SK-N-SH (cell line): ENCODE results near the gene PPP2R3B. TPM values are rescaled to one million over a fixed set of nuclear protein-coding genes. Genes with fewer than 3 reads are reported as not detected.

Experiments
- CTCF ChIA-PET: fragments of 300-600, 350-600 bp; formaldehyde crosslinking; extraction: SDS; loops from one replicate; lab custom pipeline; 2021; lab: Yijun Ruan, JAX
- POLR2A ChIA-PET: fragments of 350-600 bp; sonication (Branson Sonifier 250); formaldehyde crosslinking; extraction: SDS; loops from one replicate; lab custom pipeline; 2020; ENCODE audit warnings: antibody characterized with exemption, inconsistent platforms; lab: Yijun Ruan, JAX
- DNase-seq: peaks from one replicate; pipeline ENCODE4 v3.0.0; 2012
- H2AFZ ChIP-seq: fragments of 200-600 bp; sonication (generic); 2 replicates; pipeline ENCODE4 v1.8.1; 2016; ENCODE audit warnings: antibody characterized with exemption, mild to moderate bottlenecking, low read depth
- H3F3A ChIP-seq: fragments of 200-600 bp; sonication (generic); replicated peaks from 2 replicates; pipeline ENCODE3; 2016; ENCODE audit warnings: antibody characterized with exemption, mild to moderate bottlenecking; ENCODE audit not compliant: insufficient read depth
- H3K27ac ChIP-seq, 2 experiments: fragments of 200-500 bp in 1 of 2; fragments of 200-600 bp in 1 of 2; sonication (Bioruptor generic) in 1 of 2; sonication (generic), shearing (Covaris generic) in 1 of 2; 2 replicates each; pipeline versions ENCODE4 v1.5.1 to v1.6.1; 2014 to 2016; ENCODE audit warnings: low read depth in 2 of 2, inconsistent platforms in 1 of 2, low read length in 1 of 2, mild to moderate bottlenecking in 1 of 2, mixed read lengths in 1 of 2
- H3K27me3 ChIP-seq: fragments of 200-600 bp; sonication (generic), shearing (Covaris generic); 2 replicates; pipeline ENCODE4 v1.6.1; 2016; ENCODE audit warnings: mixed run types; ENCODE audit not compliant: insufficient read depth
- H3K36me3 ChIP-seq, 2 experiments: fragments of 200-500 bp in 1 of 2; fragments of 200-600 bp in 1 of 2; sonication (Bioruptor generic) in 1 of 2; sonication (generic) in 1 of 2; replicated peaks in 1 of 2; 2 replicates each; pipeline versions ENCODE3 to v1.5.1; 2014 to 2016; ENCODE audit warnings: low read length in 1 of 2, mild to moderate bottlenecking in 1 of 2; ENCODE audit not compliant: insufficient read depth in 2 of 2, control insufficient read depth in 1 of 2
- H3K4me1 ChIP-seq, 2 experiments: fragments of 200-500 bp in 1 of 2; fragments of 200-600 bp in 1 of 2; sonication (Bioruptor generic) in 1 of 2; sonication (generic), shearing (Covaris generic) in 1 of 2; 2 replicates each; pipeline versions ENCODE4 v1.5.1 to v1.6.1; 2014 to 2016; ENCODE audit warnings: low read depth in 1 of 2, low read length in 1 of 2, mixed run types in 1 of 2; ENCODE audit not compliant: insufficient read depth in 2 of 2, control insufficient read depth in 1 of 2
- H3K4me2 ChIP-seq: fragments of 200-600 bp; sonication (generic), shearing (Covaris generic); 2 replicates; pipeline ENCODE4 v1.6.1; 2017; ENCODE audit warnings: mixed run types
- H3K4me3 ChIP-seq, 2 experiments: fragments of 200-500 bp in 1 of 2; fragments of 200-600 bp in 1 of 2; sonication (Bioruptor generic) in 1 of 2; sonication (generic), shearing (Covaris generic) in 1 of 2; 2 replicates each; pipeline versions ENCODE4 v1.5.1 to v1.8.1; 2014 to 2016; ENCODE audit warnings: low read depth in 2 of 2, inconsistent platforms in 1 of 2, low read length in 1 of 2, mild to moderate bottlenecking in 1 of 2, mixed read lengths in 1 of 2, moderate library complexity in 1 of 2
- H3K79me2 ChIP-seq: fragments of 200-600 bp; sonication (generic); 2 replicates; pipeline ENCODE4 v1.8.1; 2017; ENCODE audit warnings: mild to moderate bottlenecking; ENCODE audit not compliant: insufficient read depth
- H3K9ac ChIP-seq: fragments of 200-600 bp; sonication (generic); 2 replicates; pipeline ENCODE4 v1.6.1; 2017; ENCODE audit warnings: mixed run types
- H3K9me2 ChIP-seq: fragments of 200-600 bp; sonication (generic); 2 replicates; pipeline ENCODE4 v1.6.1; 2017; ENCODE audit warnings: mixed run types
- H3K9me3 ChIP-seq: fragments of 200-600 bp; sonication (generic); 2 replicates; pipeline ENCODE4 v1.6.1; 2017; ENCODE audit warnings: mixed run types, mild to moderate bottlenecking, moderate library complexity
- H4K20me1 ChIP-seq: fragments of 200-600 bp; sonication (generic); 2 replicates; pipeline ENCODE4 v1.6.1; 2017; ENCODE audit warnings: mild to moderate bottlenecking, mixed run types; ENCODE audit not compliant: insufficient read depth
- ELF1 ChIP-seq: IDR thresholded peaks from 2 replicates; pipeline ENCODE4 v1.4.0; 2012
- EZH2phosphoT487 ChIP-seq: fragments of 200-600 bp; sonication (generic); IDR thresholded peaks from 2 replicates; pipeline ENCODE4 v1.6.1; 2017; ENCODE audit warnings: low read depth, mixed run types, mild to moderate bottlenecking, antibody characterized with exemption, moderate library complexity, borderline replicate concordance
- FOXJ3 ChIP-seq: sonication (generic); formaldehyde crosslinking; IDR thresholded peaks from 2 replicates; pipeline ENCODE4 v1.5.1; 2020; ENCODE audit warnings: mild to moderate bottlenecking, missing genetic modification reagents
- GATA2 ChIP-seq: sonication (generic); formaldehyde crosslinking; IDR thresholded peaks from 2 replicates; pipeline ENCODE4 v1.5.0; 2020; ENCODE audit warnings: mild to moderate bottlenecking, missing genetic modification reagents
- JUND ChIP-seq: IDR thresholded peaks from 2 replicates; pipeline ENCODE4 v1.4.0; 2012
- MEF2A ChIP-seq: IDR thresholded peaks from 2 replicates; pipeline ENCODE4 v1.4.0; 2012; ENCODE audit warnings: low read depth, borderline replicate concordance
- MXI1 ChIP-seq: IDR thresholded peaks from 2 replicates; pipeline ENCODE4 v1.6.1; 2012; ENCODE audit warnings: mild to moderate bottlenecking, low read depth, low read length, improper control_type of control experiment
- NRF1 ChIP-seq: IDR thresholded peaks from 2 replicates; pipeline ENCODE4 v1.6.1; 2012; ENCODE audit warnings: low read depth, mild to moderate bottlenecking, low read length
- RCOR1 ChIP-seq: fragments of 150-350 bp; IDR thresholded peaks from 2 replicates; pipeline ENCODE4 v1.6.1; 2017; ENCODE audit warnings: antibody characterized with exemption, low read length
- RFX5 ChIP-seq: IDR thresholded peaks from 2 replicates; pipeline ENCODE4 v1.6.1; 2012; ENCODE audit warnings: mild to moderate bottlenecking, improper control_type of control experiment, low read length
- RXRA ChIP-seq: IDR thresholded peaks from 2 replicates; pipeline ENCODE4 v1.4.0; 2012; ENCODE audit warnings: low read depth, mild to moderate bottlenecking, borderline replicate concordance
- SIN3A ChIP-seq: IDR thresholded peaks from 2 replicates; pipeline ENCODE4 v1.6.1; 2012; ENCODE audit warnings: low read depth, mild to moderate bottlenecking, low read length, moderate library complexity, borderline replicate concordance
- SMC3 ChIP-seq: IDR thresholded peaks from 2 replicates; pipeline ENCODE4 v1.6.1; 2012; ENCODE audit warnings: low read depth, low read length, improper control_type of control experiment
- TAF1 ChIP-seq: IDR thresholded peaks from 2 replicates; pipeline ENCODE4 v1.6.1; 2012; ENCODE audit warnings: low read depth, mild to moderate bottlenecking, low read length, moderate library complexity, borderline replicate concordance
- TCF12 ChIP-seq: IDR thresholded peaks from 2 replicates; pipeline ENCODE4 v1.4.0; 2012
- TEAD4 ChIP-seq: IDR thresholded peaks from 2 replicates; pipeline ENCODE4 v1.4.0; 2012; ENCODE audit warnings: mild to moderate bottlenecking, borderline replicate concordance; ENCODE audit not compliant: insufficient read depth
- ZBTB33 ChIP-seq: IDR thresholded peaks from 2 replicates; pipeline ENCODE4 v1.4.0; 2012; ENCODE audit warnings: low read depth, borderline replicate concordance
- WGBS: methylation state at CpG from one replicate; pipeline ENCODE4 v1.1.6; 2017; ENCODE audit warnings: low lambda C conversion rate; 5-methylcytosine and 5-hydroxymethylcytosine counted together
- polyA plus RNA-seq, 3 experiments: library from polyadenylated mRNA; depleted of rRNA; stranded (reverse); fragments of >200 nt; gene quantifications; 2 replicates each; pipeline ENCODE4 v1.2.3, GENCODE V29; 2012
- TF ChIP-seq, protein P1 (sequence below): fragments of 150-350 bp; IDR thresholded peaks from 2 replicates; pipeline ENCODE4 v1.6.1; 2016; ENCODE audit warnings: mild to moderate bottlenecking, low read depth, low read length
- TF ChIP-seq, protein P2 (sequence below): IDR thresholded peaks from 2 replicates; pipeline ENCODE4 v1.6.1; 2012; ENCODE audit warnings: mild to moderate bottlenecking, low read depth, low read length, moderate library complexity
- TF ChIP-seq, protein P3 (sequence below): fragments of 150-350 bp; IDR thresholded peaks from 2 replicates; pipeline ENCODE4 v1.6.1; 2017; ENCODE audit warnings: antibody characterized with exemption, low read length, low read depth, borderline replicate concordance
- TF ChIP-seq, protein P4 (sequence below): IDR thresholded peaks from 2 replicates; pipeline ENCODE4 v1.4.0; 2012; ENCODE audit warnings: low read depth, borderline replicate concordance

Gene PPP2R3B
- polyA plus RNA-seq, 1 of the 3 experiments (the other 2 are of a cell fraction) = 19.4 TPM

DNA sequence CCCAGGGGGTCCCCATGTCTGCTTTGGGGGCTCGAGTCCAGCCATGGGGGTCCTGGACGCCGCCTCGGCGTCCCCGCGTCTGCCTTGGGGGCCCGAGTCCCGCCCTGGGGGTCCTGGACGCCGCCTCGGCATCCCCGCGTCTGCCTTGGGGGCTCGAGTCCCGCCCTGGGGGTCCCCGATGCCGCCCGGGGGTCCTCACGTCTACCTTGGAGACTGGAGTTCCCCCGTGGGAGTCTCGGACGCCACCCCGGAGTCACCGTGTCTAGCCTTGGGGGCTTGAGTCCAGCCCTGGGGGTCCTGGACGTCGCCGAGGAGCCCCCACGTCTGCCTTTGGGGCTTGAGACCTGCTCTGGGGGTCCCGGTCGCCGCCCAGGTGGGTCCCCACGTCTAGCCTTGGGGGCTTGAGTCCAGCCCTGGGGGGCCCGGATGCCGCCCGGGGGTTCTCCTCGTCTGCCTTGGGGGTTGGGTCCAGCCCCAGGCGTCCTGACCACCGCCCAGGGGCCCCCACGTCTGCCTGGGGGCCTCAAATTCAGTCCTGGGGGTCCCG, 67.1 kb downstream of the PPP2R3B start (continued):
- no peak for TF ChIP-seq RXRA
- no peak for TF ChIP-seq TAF1
- no peak for TF ChIP-seq GATA2 (CRISPR knock-in tag)
- TF ChIP-seq, all 33 proteins: peak for 0

DNA sequence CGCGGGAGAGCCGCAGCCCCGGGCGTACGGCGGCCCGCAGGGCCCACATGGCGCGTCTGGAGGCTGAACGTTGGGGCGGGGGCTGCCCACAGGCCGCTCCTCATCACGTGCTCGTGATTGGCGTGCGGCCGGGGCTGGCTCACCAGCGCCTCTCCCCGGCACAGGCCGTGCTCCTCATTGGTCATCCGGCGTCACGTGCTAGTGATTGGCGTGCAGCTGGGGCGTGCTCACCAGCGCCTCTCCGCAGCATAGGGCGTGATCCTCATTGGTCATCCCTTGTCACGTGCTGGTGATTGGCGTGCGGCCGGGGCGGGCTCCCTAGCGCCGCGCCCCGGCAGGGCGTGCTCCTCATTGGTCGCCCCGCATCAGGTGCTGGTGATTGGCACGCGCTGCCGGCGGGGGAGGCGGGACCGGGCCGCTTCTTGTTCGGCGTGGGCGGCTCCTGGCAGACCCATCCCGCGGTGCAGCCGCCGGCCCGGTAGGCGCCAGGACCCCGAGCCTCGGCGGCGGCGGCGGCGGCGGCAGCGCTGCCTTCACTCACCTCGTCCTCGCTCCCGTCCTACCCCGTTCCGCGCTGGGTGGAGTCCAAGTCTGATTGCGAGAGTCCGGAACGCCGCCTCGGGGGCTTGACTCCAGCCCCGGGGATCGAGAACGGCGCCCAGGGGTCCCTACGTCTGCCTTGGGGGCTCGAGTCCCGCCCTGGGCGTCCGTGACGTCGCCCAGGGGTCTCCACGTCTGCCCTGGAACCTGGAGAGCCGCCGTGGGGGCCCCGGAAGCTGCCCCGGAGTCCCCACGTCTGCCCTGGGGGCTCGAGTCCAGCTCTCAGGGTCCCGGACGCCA, 67.7 kb downstream of the PPP2R3B start, which contains the start of gene GTPBP6:
Gene GTPBP6 (minus strand): TSS at position 58 of the 840 bp plus-strand sequence. CDS start 9 bp downstream, at position 49.
- WGBS = 1% methylated on average over 17 of the region's 97 CpGs
- Histone ChIP-seq H3K9me3 (no peaks in the 10 kb centered on the region), H3K9ac (peak within 1 kb of the TSS; percentile 90), H3K27ac (peak within 1 kb of the TSS; percentile 82 to 93), H3K4me2 (peak within 1 kb of the TSS; percentile 98), H4K20me1 (0 out of 2 replicates have a peak, but pooled peaks cover 8% of the 10 kb centered on the region), H3K4me1 (peaks cover 5 to 13% of the 10 kb centered on the region in 2 experiments; a peak in 2 of 4 replicates), H2AFZ (peak within 1 kb of the TSS; percentile 79; the same call in 1 of the 2 replicates), H3K4me3 (peak within 1 kb of the TSS; percentile 85 to 90), H3K9me2 (no peaks in the 10 kb centered on the region), H3K36me3 (peaks cover 0 to 8% of the 10 kb centered on the region in 2 experiments), H3F3A (no peaks in the 10 kb centered on the region), H3K27me3 (no peaks in the 10 kb centered on the region), H3K79me2 (peaks cover 16% of the 10 kb centered on the region; the same call in 1 of the 2 replicates)
- POLR2A ChIA-PET = no interaction called here
- DNase-seq = peak; percentile 93
- CTCF ChIA-PET = no interaction called here
- no peak; the same call in 1 of the 2 replicates for TF ChIP-seq SIN3A
- TF ChIP-seq, protein P1, sequence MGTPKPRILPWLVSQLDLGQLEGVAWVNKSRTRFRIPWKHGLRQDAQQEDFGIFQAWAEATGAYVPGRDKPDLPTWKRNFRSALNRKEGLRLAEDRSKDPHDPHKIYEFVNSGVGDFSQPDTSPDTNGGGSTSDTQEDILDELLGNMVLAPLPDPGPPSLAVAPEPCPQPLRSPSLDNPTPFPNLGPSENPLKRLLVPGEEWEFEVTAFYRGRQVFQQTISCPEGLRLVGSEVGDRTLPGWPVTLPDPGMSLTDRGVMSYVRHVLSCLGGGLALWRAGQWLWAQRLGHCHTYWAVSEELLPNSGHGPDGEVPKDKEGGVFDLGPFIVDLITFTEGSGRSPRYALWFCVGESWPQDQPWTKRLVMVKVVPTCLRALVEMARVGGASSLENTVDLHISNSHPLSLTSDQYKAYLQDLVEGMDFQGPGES = peak; percentile 88
- TF ChIP-seq, protein P2, sequence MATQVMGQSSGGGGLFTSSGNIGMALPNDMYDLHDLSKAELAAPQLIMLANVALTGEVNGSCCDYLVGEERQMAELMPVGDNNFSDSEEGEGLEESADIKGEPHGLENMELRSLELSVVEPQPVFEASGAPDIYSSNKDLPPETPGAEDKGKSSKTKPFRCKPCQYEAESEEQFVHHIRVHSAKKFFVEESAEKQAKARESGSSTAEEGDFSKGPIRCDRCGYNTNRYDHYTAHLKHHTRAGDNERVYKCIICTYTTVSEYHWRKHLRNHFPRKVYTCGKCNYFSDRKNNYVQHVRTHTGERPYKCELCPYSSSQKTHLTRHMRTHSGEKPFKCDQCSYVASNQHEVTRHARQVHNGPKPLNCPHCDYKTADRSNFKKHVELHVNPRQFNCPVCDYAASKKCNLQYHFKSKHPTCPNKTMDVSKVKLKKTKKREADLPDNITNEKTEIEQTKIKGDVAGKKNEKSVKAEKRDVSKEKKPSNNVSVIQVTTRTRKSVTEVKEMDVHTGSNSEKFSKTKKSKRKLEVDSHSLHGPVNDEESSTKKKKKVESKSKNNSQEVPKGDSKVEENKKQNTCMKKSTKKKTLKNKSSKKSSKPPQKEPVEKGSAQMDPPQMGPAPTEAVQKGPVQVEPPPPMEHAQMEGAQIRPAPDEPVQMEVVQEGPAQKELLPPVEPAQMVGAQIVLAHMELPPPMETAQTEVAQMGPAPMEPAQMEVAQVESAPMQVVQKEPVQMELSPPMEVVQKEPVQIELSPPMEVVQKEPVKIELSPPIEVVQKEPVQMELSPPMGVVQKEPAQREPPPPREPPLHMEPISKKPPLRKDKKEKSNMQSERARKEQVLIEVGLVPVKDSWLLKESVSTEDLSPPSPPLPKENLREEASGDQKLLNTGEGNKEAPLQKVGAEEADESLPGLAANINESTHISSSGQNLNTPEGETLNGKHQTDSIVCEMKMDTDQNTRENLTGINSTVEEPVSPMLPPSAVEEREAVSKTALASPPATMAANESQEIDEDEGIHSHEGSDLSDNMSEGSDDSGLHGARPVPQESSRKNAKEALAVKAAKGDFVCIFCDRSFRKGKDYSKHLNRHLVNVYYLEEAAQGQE = no peak
- TF ChIP-seq NRF1 = peak; percentile 34
- no peak for TF ChIP-seq MEF2A
- TF ChIP-seq SMC3 = no peak
- TF ChIP-seq, protein P3, sequence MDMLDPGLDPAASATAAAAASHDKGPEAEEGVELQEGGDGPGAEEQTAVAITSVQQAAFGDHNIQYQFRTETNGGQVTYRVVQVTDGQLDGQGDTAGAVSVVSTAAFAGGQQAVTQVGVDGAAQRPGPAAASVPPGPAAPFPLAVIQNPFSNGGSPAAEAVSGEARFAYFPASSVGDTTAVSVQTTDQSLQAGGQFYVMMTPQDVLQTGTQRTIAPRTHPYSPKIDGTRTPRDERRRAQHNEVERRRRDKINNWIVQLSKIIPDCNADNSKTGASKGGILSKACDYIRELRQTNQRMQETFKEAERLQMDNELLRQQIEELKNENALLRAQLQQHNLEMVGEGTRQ = peak; percentile 100
- TF ChIP-seq FOXJ3 = no peak
- no peak for TF ChIP-seq RXRA
- no peak for TF ChIP-seq EZH2phosphoT487
- TF ChIP-seq TCF12 = no peak
- no peak for TF ChIP-seq ELF1
- TF ChIP-seq, protein P4, sequence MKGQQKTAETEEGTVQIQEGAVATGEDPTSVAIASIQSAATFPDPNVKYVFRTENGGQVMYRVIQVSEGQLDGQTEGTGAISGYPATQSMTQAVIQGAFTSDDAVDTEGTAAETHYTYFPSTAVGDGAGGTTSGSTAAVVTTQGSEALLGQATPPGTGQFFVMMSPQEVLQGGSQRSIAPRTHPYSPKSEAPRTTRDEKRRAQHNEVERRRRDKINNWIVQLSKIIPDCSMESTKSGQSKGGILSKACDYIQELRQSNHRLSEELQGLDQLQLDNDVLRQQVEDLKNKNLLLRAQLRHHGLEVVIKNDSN = peak; percentile 100
- TF ChIP-seq TEAD4 = no peak
- TF ChIP-seq MXI1 = peak; percentile 81
- no peak for TF ChIP-seq RFX5
- TF ChIP-seq ZBTB33 = peak; percentile 43; the same call in 1 of the 2 replicates
- TF ChIP-seq RCOR1 = no peak
- no peak for TF ChIP-seq JUND
